Measurements from ENCODE around the gene PARD6G.

The PARD6G gene

DNA sequence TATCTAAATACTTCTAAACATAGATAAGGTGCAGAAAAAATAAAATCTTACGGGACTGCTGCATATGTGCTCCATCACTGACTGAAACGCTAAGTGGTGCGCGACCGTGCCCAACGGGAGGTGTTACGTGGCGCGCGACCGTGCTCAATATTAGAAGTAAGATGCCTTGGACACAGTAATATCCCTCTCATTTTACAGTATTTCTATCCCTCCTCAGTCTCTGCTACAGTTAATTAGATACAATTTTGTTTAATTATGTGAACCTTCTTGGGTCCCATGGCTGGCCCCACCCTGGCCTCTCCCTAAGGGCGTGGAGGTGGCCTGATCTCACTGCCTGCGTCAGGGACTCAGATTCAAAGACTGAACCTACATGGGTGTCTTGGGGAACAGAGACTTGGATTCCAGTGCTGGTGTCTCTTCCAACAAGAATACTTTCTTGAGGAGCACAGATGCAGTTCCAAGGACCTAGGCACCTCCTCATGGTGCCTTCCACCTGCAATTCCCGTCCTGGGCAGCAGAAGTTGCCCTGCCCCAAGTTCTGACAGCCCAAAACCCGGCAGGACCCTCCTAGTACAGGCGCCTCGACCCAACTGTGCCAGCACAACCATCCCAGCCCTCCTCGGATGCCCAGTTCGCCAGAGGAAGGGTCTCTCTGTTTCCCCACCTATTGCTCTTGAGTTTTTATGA is 59.2 kb downstream of the PARD6G start:
- DNase-seq: no peak

DNA sequence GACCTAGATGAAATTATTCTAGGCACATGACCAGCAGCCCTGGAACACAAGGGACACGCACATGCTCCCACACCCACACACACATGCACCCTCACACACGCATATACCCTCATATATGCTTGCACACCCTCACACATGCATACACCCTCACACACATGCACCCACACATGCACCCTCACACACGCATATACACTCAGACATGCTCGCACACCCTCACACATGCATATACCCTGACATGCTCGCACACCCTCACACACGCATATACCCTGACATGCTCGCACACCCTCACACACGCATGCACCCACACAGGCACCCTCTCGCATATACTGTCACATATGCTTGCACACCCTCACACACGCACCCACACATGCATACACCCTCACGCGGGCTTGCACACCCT is 61.8 kb downstream of the PARD6G start:
- no peak for DNase-seq

DNA sequence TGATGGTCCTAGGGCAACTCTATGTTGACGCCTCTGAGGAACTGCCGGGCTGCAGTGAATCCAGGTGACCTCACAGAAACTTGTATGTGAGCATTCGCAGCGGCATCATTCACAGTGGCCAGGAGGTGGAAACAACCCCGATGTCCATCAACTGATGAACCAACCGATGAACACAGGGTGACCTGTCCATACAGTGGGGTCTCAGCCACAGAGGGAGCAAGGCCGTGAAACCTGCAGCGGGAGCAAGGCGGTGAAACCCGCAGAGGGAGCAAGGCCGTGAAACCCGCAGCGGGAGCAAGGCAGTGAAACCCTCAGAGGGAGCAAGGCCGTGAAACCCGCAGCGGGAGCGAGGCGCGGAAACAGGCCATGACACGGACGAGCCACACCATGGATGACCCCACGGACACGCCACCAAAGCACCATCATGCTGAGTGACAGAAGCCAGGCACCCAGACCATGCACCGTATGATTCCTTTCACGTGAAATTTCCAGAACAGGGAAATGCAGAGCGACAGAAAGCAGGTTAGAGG is 63.0 kb downstream of the PARD6G start:
- DNase-seq: no peak

DNA sequence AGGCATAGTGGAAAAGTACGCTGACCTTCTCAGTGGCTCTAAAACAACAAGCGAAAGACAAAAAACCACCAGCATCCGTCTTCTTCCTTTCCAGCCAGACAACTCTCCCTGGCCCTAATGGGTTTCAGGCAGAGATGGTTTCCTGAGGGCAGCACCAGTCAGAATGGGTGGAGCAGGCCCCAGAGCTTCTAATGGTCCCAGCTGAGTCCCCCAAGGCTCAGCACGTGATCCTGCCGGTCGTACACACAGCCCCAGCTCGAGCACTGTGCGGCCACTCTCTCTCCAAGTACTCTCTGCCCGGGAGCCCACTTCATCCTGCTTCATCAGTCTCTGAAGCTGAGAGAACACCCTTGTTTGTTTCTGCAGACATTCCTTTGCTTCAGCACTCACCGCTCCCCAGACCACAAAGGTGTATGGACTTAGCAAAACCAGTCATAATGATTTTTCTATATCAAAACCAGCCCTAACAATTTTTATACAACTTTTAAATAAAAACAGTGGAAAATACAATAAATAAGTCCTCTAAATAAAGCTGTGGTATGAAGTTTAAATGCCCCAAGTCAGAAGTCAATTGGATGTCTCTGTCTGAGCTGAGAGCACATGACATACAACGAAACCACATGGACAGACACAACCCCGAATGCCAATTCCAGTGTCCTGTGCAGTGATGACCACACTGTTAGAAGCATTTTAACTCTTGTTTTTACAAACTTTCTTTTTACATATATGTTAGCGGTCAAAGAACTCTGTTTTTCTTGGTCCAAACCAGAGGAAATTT is 63.9 kb downstream of the PARD6G start:
- no peak for DNase-seq

DNA sequence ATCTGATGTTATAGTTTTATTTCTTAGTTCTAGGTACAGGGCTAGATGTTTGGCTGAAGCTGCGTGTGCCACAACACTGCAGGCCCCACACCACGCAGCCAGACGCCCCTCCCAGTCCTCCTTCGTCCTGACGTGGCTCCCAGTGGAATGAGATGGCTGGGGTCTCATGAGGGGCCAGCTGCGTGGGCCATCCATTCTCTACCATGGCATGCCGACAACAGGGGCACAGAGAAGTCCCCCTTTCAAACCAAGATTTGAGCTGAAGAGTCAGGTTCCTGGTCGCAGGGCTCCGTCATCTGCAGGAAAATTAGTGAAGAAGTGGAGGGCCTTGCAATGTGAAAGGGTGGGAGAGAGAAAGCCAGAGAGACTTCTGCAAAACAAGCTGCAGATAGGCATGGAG is 64.5 kb downstream of the PARD6G start:
- DNase-seq: no peak

DNA sequence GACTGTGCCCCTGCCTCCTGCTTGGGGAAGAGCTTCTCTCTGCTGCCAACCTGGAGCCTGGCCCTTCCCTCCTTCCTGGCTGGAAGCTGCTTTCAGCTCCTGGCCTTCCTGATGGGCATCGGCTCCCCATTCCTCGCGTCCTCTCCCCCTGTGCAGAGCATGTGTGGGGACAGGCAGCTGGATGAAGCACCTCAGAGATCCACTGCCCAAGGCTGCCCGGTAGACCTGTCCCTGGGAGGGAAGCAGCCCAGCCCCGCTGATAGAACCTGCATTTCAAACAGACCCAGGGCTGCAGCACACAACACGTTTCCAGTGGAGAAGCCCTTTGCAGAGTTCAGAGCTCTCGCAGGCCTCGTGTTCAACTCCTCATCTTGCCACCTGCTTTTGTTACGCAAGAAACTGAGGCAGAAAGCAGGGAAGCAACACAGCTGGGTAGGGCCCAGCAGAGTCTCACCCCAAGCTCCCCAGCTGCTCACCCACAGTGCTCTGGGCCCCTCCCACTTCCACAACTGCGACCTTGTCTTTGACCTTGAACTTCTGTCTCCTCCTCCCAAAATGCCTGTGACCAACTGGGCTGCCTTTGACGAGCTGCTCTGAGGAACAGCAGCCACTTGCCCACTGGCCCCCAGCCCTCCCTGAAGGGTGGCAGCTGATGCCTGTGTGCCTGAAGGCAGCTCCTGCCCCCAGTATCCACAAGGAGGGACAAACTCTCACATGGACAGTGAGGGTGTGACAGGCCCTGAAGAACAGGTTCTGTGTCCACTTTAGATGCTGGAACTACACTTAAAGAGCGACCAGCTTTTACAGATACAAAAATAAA is 65.5 kb downstream of the PARD6G start:
- no peak for DNase-seq

DNA sequence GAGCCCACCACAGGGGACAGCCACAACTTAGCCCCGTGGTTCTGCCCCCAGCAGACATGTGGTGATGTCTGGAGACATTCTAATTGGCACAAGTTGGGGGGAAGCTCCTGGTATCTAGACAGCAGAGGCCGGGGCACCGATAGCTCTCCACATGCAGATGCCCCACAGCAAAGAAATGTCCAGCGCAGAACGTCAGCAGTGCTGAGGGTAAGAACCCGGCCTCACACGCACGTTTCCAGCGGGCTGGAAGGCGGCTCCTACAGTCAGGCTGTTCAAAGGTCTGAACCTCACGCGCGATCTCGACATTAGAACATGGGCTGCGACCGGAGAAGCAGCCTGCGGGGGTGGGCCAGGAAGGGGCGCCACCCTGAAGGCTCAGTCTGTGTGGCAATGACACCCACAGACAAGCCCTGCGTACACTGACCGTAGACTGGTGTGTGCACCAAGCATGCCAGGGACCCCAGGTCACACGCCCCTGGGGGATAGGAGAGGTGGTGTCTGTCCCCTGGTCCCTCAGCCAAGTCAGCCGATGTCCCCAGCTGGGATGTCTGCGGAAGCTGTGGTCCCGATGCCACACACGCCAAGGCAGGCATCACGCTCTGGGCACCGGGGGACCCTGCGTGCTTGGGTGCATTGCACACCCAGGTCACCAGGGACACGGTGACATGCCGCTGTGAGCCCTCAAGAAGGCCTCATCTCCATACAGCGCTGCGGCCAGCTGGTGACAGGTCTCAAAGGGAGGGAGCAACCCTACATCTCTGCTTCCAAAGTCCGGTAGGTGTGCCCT is 66.3 kb downstream of the PARD6G start:
- DNase-seq: no peak

DNA sequence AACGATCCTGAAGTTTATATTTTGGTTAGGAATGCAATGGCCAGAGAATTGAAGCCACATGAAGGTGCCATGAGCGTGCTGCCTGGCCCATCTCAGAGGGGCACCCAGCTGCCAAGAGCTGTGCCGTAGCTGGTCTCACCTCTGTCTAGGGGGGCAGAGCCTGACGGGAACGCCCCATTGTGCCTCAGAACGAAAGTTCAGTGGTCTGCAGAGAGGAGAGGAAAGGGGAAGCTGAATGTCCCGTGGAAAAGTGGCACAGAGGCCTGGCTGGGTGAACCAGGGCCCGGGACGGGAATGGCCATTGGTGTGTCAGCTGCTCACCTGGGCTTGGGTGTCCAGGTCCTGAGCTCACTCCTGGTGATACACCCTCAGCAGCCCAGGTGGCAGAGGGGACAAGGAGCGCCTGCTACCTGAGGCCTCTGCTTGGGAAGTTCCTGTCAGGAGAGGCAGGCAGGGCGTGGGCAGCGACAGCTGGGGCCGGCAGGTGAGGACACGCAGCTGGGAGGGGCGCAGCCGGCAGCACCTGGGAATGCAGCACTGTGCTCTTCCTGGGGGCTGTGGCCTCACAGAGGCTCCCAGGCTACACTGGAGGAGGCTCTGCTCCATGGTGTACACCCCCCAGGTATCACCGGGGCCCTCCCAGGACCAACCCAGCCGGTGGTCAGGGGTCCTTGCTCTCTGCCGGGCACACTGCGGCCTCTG is 67.3 kb downstream of the PARD6G start:
- DNase-seq: no peak

DNA sequence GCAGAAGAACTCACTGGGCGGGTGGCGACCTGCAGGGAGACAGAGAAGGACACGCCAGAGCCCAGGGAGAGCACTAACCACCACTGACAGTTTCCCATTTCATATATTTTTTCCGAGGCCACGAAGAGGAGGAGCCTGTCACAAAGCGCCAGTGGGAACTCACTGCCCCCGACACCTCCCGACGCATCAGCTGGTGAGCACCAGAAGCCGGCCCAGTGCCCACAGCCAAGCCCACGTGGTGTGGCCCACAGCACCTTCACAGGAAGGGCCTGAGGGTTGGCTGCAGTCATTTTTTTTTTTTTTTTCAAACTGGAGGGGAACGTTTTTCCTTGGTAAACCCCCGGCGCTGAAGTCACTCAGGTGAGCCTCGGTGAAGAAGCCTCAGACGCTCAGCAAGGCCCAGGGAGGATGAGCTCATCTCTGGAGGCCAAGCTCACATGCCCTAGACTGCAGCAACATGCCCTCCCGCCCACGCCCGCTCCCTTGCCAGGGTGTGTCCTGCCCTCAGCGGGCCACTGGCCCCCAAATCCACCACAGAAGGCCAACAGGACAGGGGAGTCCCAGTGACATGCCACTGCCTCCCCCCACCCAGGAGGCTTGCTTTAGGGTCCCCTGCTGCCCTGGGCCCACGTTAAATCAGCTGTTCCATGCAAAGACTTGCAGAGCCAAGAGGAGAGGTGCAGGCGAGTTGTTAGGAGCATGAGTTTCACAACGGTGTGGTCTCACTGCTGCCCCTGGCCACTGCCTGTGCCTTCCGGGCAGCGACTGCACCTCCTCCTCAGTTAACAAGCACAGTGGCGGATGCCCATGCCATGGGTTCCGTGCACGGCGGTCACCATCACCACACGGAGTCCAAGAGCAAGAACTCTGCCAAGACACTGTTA is 68.1 kb downstream of the PARD6G start:
- no peak for DNase-seq

DNA sequence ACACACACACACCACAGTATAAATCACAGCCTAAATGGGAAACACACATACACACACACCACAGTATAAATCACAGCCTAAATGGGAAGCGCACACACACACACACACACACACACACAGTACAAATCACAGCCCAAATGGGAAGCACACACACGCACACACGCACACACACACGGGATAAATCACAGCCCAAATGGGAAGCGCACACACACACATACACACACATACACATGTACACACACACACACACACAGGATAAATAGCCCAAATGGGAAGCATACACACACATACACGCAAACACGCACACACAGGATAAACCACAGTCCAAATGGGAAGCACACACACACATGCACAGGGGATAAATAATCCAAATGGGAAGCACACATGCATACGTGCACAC is 70.2 kb downstream of the PARD6G start:
- no peak for DNase-seq

DNA sequence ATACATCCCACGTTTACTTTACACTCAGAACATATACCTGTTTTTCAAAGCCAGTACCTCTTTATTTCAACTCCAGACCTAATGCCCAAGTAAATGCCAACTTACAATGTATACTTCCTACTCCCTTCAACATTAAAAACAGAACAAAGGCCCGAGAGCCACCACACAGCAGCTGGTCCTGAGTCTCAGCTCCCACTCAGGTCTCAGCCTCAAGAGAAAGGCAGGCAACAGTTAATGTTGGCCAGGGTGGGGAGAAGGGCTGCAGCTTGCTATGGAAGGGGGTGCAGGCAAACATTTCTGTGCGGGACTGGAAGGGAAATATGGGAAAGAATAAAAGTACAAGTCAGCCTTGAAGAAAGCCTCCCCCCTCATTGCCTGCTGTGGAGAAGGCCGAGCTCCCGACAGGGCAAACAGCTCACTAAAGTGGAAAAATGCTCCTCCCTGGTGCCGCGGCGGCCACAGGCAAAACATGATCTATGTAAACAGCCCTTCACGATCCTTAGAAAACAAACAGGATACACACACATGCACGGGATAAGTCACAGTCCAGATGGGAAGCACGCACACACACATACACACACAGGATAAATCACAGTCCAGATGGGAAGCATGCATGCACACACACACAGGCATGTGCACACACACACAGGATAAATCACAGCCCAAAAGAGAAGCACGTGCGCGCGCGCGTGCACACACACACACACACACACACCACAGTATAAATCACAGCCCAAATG is 70.8 kb downstream of the PARD6G start:
- no peak for DNase-seq

DNA sequence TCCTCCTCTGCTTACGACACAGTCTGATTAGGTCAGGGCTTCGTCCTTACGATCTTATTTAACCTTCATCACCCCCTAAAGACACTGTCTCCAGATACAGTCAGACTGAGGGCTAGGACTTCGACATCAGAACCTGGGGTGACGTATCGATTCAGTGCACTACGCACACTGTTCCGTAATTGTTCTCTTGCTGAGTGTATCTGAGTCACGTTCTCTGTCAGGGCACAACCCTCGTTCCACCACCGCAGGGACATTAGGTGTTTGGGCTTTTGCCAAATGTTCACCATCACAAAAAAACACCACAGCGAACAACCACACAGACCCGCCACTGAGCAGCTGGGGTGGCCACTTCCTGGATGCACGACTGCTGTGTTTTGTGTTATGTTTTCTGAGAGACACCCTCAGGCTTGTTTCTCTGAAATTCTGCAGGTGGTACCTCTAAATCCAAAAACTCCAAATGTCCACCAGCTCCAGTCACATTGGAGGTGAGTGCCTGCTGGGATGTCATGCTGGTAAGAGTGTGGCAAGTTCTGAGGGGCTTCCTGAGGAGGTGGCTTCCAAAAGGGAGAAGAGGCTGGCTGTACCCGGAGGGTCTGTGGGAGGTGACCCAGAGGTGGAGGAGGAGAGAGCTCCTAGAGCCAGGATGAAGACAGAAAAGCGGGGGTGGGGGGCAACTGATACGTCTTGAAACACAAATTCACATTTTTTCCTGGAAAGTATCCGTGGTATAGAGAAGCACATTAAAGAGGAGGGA is 71.7 kb downstream of the PARD6G start:
- no peak for DNase-seq

DNA sequence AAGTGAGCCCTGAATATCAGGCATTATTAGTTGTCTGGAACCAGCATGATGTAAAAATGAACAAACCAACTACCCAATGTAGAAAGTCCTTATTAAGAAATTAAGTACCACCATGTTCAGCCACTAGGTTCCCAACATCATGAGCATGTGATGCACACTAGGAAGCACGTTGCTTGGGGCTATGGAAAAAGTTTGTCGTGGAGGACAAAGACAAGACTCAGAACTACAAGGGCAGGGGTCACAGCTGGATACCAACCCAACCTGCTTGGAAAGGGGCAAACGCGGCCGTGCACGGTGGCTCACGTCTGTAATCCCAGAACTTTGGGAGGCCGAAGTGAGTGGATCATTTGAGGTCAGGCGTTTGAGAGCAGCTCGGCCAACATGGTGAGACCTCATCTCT is 74.3 kb downstream of the PARD6G start:
- no peak for DNase-seq

DNA sequence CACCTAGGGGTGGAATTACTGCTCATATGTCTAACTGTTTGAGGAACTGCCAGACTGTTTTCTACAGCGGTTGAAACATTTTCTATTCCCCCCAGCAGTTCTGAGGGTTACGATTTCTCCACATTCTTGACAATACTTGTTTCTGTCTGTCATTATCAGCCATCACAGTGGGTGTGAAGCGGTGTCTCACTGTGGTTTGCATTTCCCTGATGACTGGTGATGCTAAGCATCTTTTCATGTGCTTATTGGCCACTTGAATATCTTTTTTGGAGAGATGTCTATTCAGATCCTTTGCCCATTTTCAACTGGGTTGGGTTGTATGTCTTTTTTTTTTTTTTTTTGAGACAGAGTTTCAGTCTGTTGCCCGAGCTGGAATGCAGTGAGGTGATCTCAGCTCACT is 75.3 kb downstream of the PARD6G start:
- DNase-seq: no peak

DNA sequence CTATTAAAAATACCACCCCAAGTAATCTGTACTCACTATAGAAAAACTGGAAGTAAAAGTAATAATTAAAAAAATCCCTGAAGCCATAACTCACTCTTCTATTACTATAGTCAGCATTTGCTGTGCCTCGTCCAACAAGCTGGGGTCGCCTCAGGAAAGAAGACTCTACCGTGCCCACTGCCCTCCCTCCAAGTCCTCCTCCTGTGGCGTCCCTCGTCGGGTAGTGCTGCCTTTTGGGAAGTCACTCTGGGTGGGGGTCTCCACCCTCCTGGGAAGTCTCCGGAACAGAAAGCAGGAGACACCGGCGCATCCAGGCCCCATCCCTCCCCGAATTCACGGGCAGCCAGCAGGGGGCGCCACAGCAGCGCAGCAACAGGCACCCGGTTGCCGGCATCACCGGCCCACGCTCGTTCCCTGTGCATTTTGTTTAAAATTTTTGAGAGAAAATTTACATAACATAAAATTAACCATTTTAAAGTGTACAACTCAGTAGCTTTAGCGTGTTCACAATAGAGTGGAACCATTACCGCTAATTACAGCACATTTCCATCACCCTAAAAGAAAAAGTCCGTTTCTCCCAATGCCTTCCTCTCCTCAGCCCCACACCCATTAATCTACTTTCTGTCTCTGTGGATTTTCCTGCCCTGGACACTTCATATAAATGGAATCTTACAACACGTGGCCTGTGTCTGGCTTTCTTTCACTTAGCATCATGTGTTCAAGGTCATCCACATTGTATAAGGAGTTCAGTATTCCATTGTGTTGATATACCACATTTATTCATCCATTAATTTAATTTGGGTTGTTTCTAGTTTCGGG is 76.1 kb downstream of the PARD6G start:
- DNase-seq: no peak

DNA sequence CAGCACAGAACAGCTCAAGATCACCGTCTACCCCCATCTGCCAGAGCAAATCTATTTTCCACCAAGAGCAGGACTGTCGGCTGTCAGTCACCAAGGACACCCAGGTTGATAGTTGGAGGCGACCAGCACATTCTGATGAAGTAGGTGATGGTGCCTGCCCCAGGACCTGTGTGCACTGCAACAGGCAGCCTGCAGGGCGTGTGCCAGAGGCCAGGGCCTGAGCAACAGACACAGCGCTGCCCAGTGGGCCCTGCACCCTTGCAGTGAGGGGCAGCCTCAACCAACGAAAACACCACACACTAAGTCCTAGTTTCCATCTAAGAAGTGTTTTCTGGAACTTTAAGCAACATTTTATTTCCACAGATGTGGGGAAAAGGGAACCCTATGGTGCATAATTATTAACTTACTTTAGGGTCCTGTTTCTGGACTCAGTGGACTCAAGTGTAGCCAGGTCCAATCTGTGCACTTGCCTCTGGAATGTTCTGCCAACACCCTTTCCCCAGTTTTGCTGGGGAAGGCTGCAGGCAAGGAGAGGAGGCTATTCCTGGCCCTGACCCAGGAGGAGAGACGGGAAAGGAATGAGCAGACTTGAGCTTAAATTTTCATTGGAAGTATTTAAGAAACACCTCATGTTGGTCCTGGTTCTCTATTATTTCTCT is 76.8 kb downstream of the PARD6G start:
- no peak for DNase-seq

DNA sequence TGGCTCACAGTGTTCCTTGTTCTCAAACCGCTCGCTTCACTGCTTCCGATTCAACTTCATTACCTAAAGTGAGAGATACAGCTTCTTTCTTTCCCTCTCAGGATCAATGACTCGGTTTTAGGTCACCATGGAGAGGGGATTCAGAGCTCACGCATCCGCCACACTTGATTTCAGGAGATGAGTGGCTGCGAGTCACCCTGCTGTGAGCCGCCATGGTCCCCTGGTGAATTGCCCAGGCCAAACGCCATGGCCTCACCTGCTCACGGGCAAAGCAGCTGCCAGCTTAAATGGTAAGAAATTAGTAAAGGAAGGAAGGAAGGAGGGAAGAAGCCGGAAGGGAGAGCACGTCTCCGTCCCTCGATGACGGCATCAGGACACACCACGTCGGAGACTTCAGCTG is 77.7 kb downstream of the PARD6G start:
- DNase-seq: no peak

DNA sequence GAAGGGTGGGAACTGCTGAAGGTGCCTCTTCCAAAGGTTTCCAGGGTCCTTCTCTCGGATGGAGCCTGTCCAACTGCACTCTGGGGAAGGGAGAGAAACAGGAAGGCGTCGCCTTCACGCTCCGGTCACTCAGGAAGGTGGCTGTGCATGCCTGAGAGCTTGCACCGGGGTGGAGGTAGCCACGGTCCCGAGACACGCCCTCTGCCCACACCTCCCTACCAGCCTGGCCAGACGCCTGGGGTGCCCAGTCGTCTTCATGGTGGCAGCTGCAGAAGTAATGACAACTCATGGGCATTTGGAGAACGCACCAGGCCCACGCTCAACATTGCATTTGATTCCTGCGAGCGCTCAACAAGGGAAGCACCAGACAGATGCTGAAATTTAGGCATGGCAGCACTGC is 78.3 kb downstream of the PARD6G start:
- DNase-seq: no peak

Measured in AML-193 (cell line).